Suprapubic skin (tissue), 4 donors: Measurements from ENCODE around the gene RPTOR.

Experiments
- CTCF ChIP-seq, 2 donors: fragments of 200-600 bp in 1 of 2; fragments of 450-650 bp in 1 of 2; sonication (generic) in 1 of 2; IDR thresholded peaks; one replicate each; pipeline ENCODE4 v1.5.1; 2016 to 2019; ENCODE audit warnings: antibody characterized with exemption in 2 of 2, mild to moderate bottlenecking in 1 of 2, moderate library complexity in 1 of 2
- EP300 ChIP-seq: sonication (generic); formaldehyde crosslinking; IDR thresholded peaks from one replicate; pipeline ENCODE4 v1.6.1; 2017; ENCODE audit warnings: antibody characterized with exemption
- POLR2A ChIP-seq, 2 donors: fragments of 450-650 bp; IDR thresholded peaks; one replicate each; pipeline ENCODE4 v1.6.1; 2017; ENCODE audit warnings: antibody characterized with exemption in 2 of 2, mild to moderate bottlenecking in 2 of 2, moderate library complexity in 2 of 2
- POLR2AphosphoS5 ChIP-seq, 3 donors: sonication (generic); formaldehyde crosslinking; IDR thresholded peaks; one replicate each; pipeline ENCODE4 v1.6.1; 2017; ENCODE audit warnings: antibody characterized with exemption in 3 of 3

DNA sequence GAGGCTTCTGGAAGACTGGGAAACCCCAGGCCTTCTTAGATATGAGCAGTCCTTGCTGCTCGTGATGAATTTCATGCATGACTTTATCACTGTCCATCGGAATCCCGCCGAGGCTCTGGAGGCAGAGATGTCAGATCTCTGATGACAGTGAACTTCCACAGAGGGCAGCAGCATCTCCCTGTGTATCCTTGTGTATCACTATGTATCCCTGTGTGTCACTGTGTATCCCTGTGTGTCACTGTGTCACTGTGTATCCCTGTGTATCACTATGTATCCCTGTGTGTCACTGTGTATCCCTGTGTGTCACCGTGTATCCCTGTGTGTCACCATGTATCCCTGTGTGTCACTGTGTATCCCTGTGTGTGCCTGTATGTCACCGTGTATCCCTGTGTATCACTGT lies 286.9 kb downstream of the RPTOR start:
- no peak for TF ChIP-seq CTCF (IDR thresholded peaks at IDR 0.05)
- no peak for TF ChIP-seq POLR2A (IDR thresholded peaks at IDR 0.05)
- TF ChIP-seq EP300 = no peak
- no peak for TF ChIP-seq POLR2AphosphoS5 (IDR thresholded peaks at IDR 0.05)
